Measurements from ENCODE around the gene C8G. TPM values are rescaled to one million over a fixed set of nuclear protein-coding genes. Genes with fewer than 3 reads are reported as not detected.
A peak's percentile ranks its signal among the peaks of the same experiment; 100 is the strongest.

Gene C8G
- total RNA-seq, 1 donor from 2014 or later = 0.60 TPM

- DNase-seq (ENCODE audit: low read depth in 2 of 2) = no peak
Observed at GRCh38 chr9:136982232-136983051, 37.4 kb downstream of the C8G start, which contains the start of gene LCNL1. TSS of gene LCNL1 (plus strand) at chr9:136982993. CDS start at chr9:136983587, 594 bp downstream.

- no peak for DNase-seq (ENCODE audit: low read depth in 2 of 2)
Observed at GRCh38 chr9:136983167-136983566, 38.1 kb downstream of the C8G start.

DNA sequence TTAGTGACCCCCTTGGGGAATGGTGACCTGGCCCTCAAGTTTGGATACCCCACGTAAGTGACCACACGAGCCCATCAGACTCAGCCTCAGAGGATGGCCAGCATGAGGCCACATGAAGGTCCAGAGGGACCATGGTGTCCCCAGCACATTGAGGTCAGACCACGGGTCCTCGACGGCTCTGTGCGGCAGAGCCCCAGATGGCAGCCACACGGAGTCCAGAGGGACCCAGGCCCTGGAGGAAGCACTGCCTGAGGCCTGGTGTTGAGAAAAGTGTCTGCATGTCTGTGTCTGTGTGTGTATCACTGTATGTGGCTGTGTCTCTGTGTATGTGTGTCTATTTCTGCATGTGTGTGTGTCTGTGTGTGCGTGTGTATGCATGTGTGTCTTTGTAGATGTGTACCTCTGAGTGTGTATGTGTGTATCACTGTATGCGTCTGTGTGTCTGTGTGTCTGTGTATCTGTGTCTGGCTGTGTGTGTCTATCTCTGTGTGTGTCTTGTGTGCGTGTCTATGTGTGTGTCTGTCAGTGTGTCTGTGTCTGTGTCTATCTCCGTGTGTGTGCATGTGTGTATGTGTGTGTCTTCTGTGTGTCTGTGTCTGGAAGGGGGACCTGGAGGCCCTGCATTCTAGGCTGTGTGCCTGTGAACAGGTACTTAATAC lies 38.7 kb downstream of the C8G start:
- DNase-seq (ENCODE audit: low read depth in 2 of 2) = no peak

DNA sequence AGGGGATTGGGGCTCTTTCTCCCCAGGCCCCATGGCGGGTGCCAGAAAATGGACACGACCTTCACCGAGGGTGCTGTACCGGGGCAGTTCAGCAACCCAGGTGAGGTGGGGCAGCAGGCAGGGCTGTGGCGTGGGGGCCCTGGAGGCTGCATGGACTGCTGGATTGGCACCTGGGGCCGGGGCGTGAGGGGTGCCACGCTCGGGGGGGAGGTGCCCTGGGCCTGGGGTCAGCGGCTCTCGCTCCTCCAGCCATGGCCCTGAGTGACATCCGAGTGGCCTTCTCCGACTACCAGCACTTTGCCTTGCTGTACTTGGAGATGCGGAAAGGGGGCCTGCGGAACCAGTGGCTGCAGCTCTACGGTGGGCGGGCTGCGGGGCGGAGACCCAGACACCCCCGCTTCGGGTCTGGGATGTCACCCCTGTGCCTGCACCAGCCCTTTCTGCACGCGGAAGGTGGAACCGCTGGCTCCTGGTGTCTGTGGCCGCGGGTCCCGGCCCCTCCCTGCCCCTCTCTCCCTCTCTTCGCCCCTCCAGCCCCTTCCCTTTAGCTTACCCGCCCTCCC lies 39.5 kb downstream of the C8G start:
- no peak for DNase-seq (ENCODE audit: low read depth in 2 of 2)

DNA sequence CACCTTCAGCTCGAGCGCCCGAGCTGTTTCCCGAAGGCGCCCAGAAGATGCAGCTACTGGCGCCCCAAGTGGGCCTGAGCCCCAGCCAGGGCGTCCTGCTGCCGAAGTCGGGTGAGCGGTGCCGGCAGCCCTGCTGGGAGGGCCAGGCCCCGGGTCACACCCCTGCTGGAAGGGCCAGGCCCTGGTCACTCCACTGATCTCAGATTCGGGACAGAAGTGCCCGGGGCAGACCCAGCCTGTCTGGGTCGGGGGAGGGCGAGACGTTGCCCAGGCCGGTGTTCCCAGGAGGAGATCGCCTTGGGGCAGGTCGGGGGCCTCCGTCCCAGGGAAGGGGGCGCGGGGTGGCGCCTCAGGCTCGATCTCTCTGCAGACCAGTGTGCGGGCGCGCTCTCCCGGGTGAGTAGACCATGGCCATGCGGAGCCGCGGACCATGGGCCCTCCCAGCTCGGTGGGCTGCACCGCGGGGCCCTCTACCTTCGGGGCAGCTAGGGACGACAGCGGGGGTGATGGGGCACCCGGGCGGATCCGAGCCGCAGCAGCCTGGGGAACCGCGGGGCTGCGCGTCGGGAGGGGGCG lies 40.1 kb downstream of the C8G start:
- DNase-seq (ENCODE audit: low read depth in 2 of 2) = no peak

GRCh38 chr9:136985853-136986252 lies 40.8 kb downstream of the C8G start:
- DNase-seq (ENCODE audit: low read depth in 2 of 2) = no peak

- no peak for DNase-seq (ENCODE audit: low read depth in 2 of 2)
Observed at GRCh38 chr9:136988872-136989271, 43.8 kb downstream of the C8G start.

- DNase-seq (ENCODE audit: low read depth in 2 of 2) = peak in 1 of 2 donors; percentile 68
Observed at GRCh38 chr9:136990242-136990911, 45.3 kb downstream of the C8G start.

DNA sequence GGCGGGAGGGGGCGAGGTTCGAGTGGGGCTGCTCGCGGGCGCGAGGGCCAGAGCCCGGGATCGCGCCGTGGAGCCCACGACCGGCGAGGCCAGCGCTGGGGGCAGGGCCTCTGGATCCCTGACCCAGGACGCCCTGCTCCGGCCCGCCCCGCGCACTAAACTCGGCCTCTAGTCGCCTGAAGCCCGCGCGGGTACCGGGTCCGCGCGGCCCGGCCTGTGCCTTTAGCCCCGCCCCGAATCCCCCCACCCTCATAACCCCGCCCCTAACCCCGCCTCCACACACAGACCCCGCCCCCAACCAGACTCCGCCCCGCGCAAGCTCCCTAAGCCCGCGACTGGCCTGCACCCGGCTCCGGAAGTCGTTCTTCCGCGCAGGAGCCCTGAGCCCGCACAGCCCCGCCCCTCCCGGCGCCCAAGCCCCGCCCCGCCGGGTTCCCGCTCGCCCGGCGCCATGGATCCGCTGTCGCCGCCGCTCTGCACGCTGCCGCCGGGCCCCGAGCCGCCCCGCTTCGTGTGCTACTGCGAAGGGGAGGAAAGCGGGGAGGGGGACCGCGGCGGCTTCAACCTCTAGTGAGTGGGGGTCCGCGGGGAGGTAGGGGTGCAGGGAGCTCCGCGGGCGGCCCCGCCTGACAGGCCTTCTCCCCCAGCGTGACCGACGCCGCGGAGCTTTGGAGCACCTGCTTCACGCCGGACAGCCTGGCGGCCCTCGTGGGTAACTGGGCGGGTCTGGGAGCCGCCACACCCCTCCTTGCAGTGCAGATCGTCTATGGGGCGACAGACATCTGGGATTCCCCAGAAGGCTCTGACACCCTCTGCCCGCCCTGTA lies 47.2 kb downstream of the C8G start, which contains the start of gene PAXX:
Gene PAXX, plus strand, starts transcription at position 430 of the 826 bp plus-strand sequence. Its CDS starts 22 bp downstream, at position 452.
- DNase-seq (ENCODE audit: low read depth in 2 of 2) = peak; percentile 93 to 94

DNA sequence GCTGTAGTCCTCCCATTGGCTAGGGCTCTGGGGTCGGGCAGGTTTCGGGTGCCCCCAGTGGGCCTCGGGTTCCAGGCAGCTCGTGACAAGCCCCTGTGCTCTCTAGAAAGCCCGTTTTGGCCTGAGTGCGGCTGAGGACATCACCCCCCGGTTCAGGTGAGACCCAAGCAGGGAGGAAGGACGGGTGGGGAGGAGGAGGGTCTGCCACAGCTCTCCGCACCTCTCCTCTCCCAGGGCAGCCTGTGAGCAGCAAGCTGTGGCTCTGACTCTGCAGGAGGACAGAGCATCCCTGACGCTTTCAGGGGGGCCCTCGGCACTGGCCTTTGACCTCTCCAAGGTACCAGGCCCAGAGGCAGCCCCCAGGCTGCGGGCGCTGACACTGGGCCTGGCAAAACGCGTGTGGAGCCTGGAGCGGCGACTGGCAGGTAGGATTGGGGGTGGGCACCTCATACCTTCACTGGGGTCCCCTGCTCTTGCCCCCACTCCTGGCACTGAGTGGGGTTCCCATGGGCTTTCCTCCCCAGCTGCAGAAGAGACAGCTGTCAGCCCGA lies 47.9 kb downstream of the C8G start:
- no peak for DNase-seq (ENCODE audit: low read depth in 2 of 2)

- no peak for DNase-seq (ENCODE audit: low read depth in 2 of 2)
Observed at GRCh38 chr9:136994180-136994887, 49.3 kb downstream of the C8G start.

DNA sequence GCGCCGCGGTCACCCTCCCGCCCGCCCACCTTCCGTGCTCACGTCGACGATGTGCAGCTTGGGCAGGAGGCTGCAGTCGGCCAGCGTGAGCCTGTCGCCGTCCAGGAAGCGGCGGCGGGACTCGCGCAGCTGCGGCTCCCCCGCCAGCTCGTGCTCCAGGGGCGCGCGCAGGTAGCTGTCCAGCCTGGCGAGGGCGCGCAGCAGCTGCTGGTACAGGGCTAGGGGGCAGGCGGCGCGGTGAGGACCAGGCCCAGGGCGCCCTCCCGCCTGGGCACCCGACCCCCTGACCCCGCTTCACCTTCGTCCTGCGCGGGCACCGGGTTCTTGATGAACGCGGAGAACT lies 49.8 kb downstream of the C8G start:
- peak in 1 of 2 donors; percentile 58 for DNase-seq (ENCODE audit: low read depth in 2 of 2)

DNA sequence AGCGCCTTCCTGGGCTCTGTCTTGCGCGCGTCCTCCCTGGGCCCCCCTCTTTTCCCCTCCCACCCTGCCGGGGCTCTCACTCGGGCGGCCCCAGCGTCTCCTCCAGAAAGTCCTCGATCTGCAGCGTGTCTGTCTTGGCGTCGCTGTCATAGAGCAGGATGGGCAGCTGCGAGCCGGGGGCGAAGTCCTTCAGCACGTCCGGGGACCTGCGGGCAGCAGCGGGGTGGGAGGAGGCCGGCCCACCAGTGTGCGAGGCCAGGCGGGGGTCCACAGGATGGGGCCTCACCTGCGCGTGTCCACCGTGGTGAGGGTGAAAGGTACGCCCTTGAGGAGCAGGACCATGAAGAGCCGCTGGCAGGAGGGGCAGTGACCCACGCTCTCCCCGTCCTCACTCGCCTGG lies 50.3 kb downstream of the C8G start:
- no peak for DNase-seq (ENCODE audit: low read depth in 2 of 2)

DNA sequence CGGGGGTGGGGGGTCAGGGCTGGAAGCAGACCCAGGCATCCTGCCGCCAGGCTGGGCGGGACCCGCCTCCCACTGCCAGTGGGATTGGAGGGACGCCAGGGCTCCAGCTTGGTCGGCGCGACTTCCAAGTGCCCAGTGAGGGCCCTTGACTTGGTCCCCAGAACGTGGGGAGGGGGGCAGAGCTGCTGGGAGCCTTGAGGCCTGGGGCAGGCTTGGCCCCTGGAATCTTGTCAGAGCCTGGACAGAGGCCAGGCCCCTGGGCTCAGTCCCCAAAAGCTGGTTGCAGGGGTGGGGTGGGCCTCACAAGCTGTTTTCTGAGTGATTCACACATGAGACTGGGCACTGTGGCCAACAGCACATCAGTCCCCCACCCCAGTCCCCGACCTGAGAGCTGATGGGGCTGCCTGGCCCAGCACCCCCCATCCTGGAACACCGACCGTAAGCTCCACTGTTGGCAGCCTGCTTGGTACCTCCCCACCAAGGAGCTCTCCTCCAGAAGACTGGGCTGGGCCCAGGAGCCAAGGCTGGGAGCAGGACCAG lies 50.8 kb downstream of the C8G start:
- DNase-seq (ENCODE audit: low read depth in 2 of 2) = no peak

Other genes starting within 250 kb of the C8G start
- 64.7 and 91.1 TPM in 2 replicates for gene DIPK1B, start 232.7 kb upstream of the C8G start, total RNA-seq
- not detected in 2 replicates for gene LCN10, start 202.3 kb upstream of the C8G start, total RNA-seq
- gene LCN6, start 196.7 kb upstream of the C8G start, total RNA-seq = not detected in 2 replicates
- not detected in 2 replicates for gene LCN8, start 187.0 kb upstream of the C8G start, total RNA-seq
- 0.22 TPM in 1 of 2 replicates, not detected in the other for gene LCN15, start 180.7 kb upstream of the C8G start, total RNA-seq
- gene TMEM141, start 153.9 kb upstream of the C8G start, total RNA-seq = 65.4 and 66.7 TPM in 2 replicates
- 0.22 and 1.4 TPM in 2 replicates for gene CCDC183, start 148.9 kb upstream of the C8G start, total RNA-seq
- 43.8 and 47.7 TPM in 2 replicates for gene RABL6, start 137.3 kb upstream of the C8G start, total RNA-seq
- 0.44 and 1.4 TPM in 2 replicates for gene AJM1, start 102.8 kb upstream of the C8G start, total RNA-seq
- 242 and 316 TPM in 2 replicates for gene PHPT1, start 95.8 kb upstream of the C8G start, total RNA-seq
- gene MAMDC4, start 92.9 kb upstream of the C8G start, total RNA-seq = 0.65 and 2.0 TPM in 2 replicates
- gene EDF1, start 78.9 kb upstream of the C8G start, total RNA-seq = 254 and 382 TPM in 2 replicates
- 10.9 and 14.7 TPM in 2 replicates for gene TRAF2, start 58.7 kb upstream of the C8G start, total RNA-seq
- gene FBXW5, start 505 bp upstream of the C8G start, total RNA-seq = 115 and 192 TPM in 2 replicates
- gene LCN12, start 7.0 kb downstream of the C8G start, total RNA-seq = not detected in 2 replicates
- 0.22 and 0.79 TPM in 2 replicates for gene PTGDS, start 32.3 kb downstream of the C8G start, total RNA-seq
- gene LCNL1, start 37.8 kb downstream of the C8G start, total RNA-seq = not detected in 2 replicates
- gene PAXX, start 47.2 kb downstream of the C8G start, total RNA-seq = 8.9 and 9.7 TPM in 2 replicates
- gene CLIC3, start 51.3 kb downstream of the C8G start, total RNA-seq = 0.22 TPM in 1 of 2 replicates, not detected in the other
- 4.0 and 5.0 TPM in 2 replicates for gene ABCA2, start 83.0 kb downstream of the C8G start, total RNA-seq
- not detected in 2 replicates for gene FUT7, start 86.8 kb downstream of the C8G start, total RNA-seq
- 6.2 and 10.5 TPM in 2 replicates for gene NPDC1, start 100.9 kb downstream of the C8G start, total RNA-seq
- not detected in 2 replicates for gene ENTPD2, start 108.8 kb downstream of the C8G start, total RNA-seq
- 1.4 and 5.9 TPM in 2 replicates for gene SAPCD2, start 125.3 kb downstream of the C8G start, total RNA-seq
- 13.1 and 16.9 TPM in 2 replicates for gene UAP1L1, start 132.3 kb downstream of the C8G start, total RNA-seq
- gene MAN1B1, start 141.7 kb downstream of the C8G start, total RNA-seq = 38.3 and 43.4 TPM in 2 replicates
- gene DPP7, start 169.5 kb downstream of the C8G start, total RNA-seq = 63.2 and 117 TPM in 2 replicates
- gene GRIN1, start 193.9 kb downstream of the C8G start, total RNA-seq = under 0.01 and 0.22 TPM in 2 replicates
- not detected in 2 replicates for gene LRRC26, start 224.8 kb downstream of the C8G start, total RNA-seq
- gene TMEM210, start 226.8 kb downstream of the C8G start, total RNA-seq = not detected in 2 replicates
- gene ANAPC2, start 243.3 kb downstream of the C8G start, total RNA-seq = 13.7 and 16.9 TPM in 2 replicates
- 85.4 and 97.4 TPM in 2 replicates for gene SSNA1, start 243.4 kb downstream of the C8G start, total RNA-seq